Smooth muscle cell (in vitro differentiated cells): ENCODE data around the gene ADH5. TPM values are rescaled to one million over a fixed set of nuclear protein-coding genes. Genes with fewer than 3 reads are reported as not detected.

ENCODE experiments used
- DNase-seq: peaks from one replicate; lab custom pipeline; 2025; ENCODE audit not compliant: unreplicated experiment; lab: John Stamatoyannopoulos, UW
- H2AFZ ChIP-seq: fragments of 200-600 bp; sonication (generic); 2 replicates; pipeline ENCODE4 v1.6.0; 2016; ENCODE audit warnings: antibody characterized with exemption, low read depth, mild to moderate bottlenecking
- H3F3A ChIP-seq: fragments of 200-600 bp; sonication (generic); 2 replicates; pipeline ENCODE4 v1.6.0; 2017; ENCODE audit warnings: antibody characterized with exemption, low read depth
- H3K27ac ChIP-seq: fragments of 200-600 bp; sonication (generic); 2 replicates; pipeline ENCODE4 v1.5.1; 2016; ENCODE audit warnings: low read depth, mild to moderate bottlenecking
- H3K27me3 ChIP-seq: fragments of 200-600 bp; sonication (generic); 2 replicates; pipeline ENCODE4 v1.6.1; 2016; ENCODE audit warnings: low read depth, mild to moderate bottlenecking
- H3K36me3 ChIP-seq: fragments of 200-600 bp; sonication (generic); 2 replicates; pipeline ENCODE4 v1.5.1; 2016; ENCODE audit warnings: low read depth
- H3K4me1 ChIP-seq: fragments of 200-600 bp; sonication (generic); 2 replicates; pipeline ENCODE4 v1.5.1; 2016; ENCODE audit warnings: low read depth
- H3K4me2 ChIP-seq: fragments of 200-600 bp; sonication (generic); 2 replicates; pipeline ENCODE4 v1.6.0; 2016; ENCODE audit warnings: mild to moderate bottlenecking
- H3K4me3 ChIP-seq: fragments of 200-600 bp; sonication (generic); 2 replicates; pipeline ENCODE4 v1.5.1; 2016; ENCODE audit warnings: mild to moderate bottlenecking
- H3K79me2 ChIP-seq: fragments of 200-600 bp; sonication (generic); 2 replicates; pipeline ENCODE4 v1.6.0; 2016; ENCODE audit warnings: low read depth, mild to moderate bottlenecking
- H3K9ac ChIP-seq: fragments of 200-600 bp; sonication (generic); 2 replicates; pipeline ENCODE4 v1.6.0; 2016; ENCODE audit warnings: low read depth
- H3K9me3 ChIP-seq: fragments of 200-600 bp; sonication (generic); replicated peaks from 2 replicates; pipeline ENCODE4 v1.5.1; 2016; ENCODE audit warnings: low read depth
- H4K20me1 ChIP-seq: fragments of 200-600 bp; sonication (generic); 2 replicates; pipeline ENCODE4 v1.6.0; 2016; ENCODE audit warnings: low read depth
- CTCF ChIP-seq: fragments of 200-600 bp; sonication (generic); IDR thresholded peaks from 2 replicates; pipeline ENCODE4 v1.5.1; 2017; ENCODE audit warnings: borderline replicate concordance, mild to moderate bottlenecking, antibody characterized with exemption; ENCODE audit not compliant: insufficient read depth, poor library complexity, severe bottlenecking
- WGBS: methylation state at CpG from one replicate; pipeline ENCODE4 v1.1.7; 2016; ENCODE audit warnings: low lambda C conversion rate; 5-methylcytosine and 5-hydroxymethylcytosine counted together
- polyA plus RNA-seq: library from polyadenylated mRNA; unstranded; fragments of >200 nt; fragmentation: Nextera tagmentation; extraction: Ambion mirVana; gene quantifications from 2 replicates; pipeline ENCODE4 v1.2.1, GENCODE V29; 2016
- total RNA-seq: library from RNA; depleted of rRNA; stranded (reverse); fragments of >200 nt; gene quantifications from 2 replicates; pipeline ENCODE4 v1.2.3, GENCODE V29; 2014

The ADH5 gene
- total and polyA plus RNA-seq, 2 experiments from 2014 or later = 132 to 150 TPM

GRCh38 chr4:99077177-99077576 is 11.4 kb downstream of the ADH5 start:
- H3K9me3 ChIP-seq = no peaks in the 10 kb centered on the region
- no peak for DNase-seq
- H3K79me2 ChIP-seq = peaks cover 13% of the 10 kb centered on the region
- no peak overlapping the region for H3K9ac ChIP-seq
- no peak overlapping the region for H3K4me2 ChIP-seq
- no peaks in the 10 kb centered on the region for H3K27me3 ChIP-seq
- H3F3A ChIP-seq = peaks cover 8% of the 10 kb centered on the region
- H3K4me3 ChIP-seq = no peak overlapping the region
- H3K36me3 ChIP-seq = peaks cover 38% of the 10 kb centered on the region
- no peak overlapping the region for H3K27ac ChIP-seq
- 94% methylated on average over 4 of the region's 4 CpGs for WGBS
- H4K20me1 ChIP-seq = peaks cover 41% of the 10 kb centered on the region
- no peak overlapping the region for H2AFZ ChIP-seq
- TF ChIP-seq CTCF = no peak
- H3K4me1 ChIP-seq = no peaks in the 10 kb centered on the region

DNA sequence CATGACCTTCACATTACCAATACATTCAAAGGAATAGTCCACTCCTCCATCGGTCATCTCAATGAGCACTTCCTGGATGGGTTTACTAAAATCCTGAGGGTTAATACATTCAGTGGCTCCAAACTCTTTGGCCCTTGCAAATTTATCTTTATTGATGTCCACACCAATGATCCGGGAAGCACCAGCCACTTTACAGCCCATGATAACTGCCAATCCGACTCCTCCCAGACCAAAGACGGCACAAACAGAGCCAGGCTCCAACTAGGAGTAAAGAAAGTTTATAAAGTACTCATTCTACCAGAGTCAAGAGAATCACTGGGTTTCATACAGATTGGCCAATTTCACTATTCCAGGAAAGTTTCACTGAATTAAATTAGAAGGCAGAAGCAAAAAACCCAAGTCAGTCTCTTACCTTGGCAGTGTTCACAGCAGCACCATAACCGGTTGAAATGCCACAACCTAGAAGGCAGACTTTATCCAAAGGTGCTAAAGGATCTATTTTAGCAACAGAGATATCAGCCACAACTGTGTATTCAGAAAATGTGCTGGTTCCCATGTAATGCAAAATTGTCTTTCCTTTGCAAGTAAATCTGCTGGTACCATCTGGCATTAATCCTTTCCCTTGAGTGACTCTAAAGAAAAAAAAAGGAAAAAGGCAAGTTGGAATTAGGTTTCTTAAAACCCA is 12.2 kb downstream of the ADH5 start:
- Histone ChIP-seq H3F3A (peaks cover 7% of the 10 kb centered on the region), H3K36me3 (peaks cover 36% of the 10 kb centered on the region), H3K9me3 (no peaks in the 10 kb centered on the region), H3K27ac (no peak overlapping the region), H3K79me2 (peaks cover 6% of the 10 kb centered on the region), H3K4me2 (no peak overlapping the region), H2AFZ (no peak overlapping the region), H3K4me1 (no peaks in the 10 kb centered on the region), H3K4me3 (no peak overlapping the region), H3K27me3 (no peaks in the 10 kb centered on the region), H4K20me1 (peaks cover 33% of the 10 kb centered on the region), H3K9ac (no peak overlapping the region)
- WGBS = 77% methylated on average over 5 of the region's 5 CpGs
- no peak for TF ChIP-seq CTCF
- DNase-seq = no peak

- Histone ChIP-seq H3F3A (peaks cover 7% of the 10 kb centered on the region), H4K20me1 (peaks cover 23% of the 10 kb centered on the region), H3K4me1 (no peaks in the 10 kb centered on the region), H3K9ac (no peak overlapping the region), H3K4me3 (no peak overlapping the region), H3K36me3 (peaks cover 26% of the 10 kb centered on the region), H3K4me2 (no peak overlapping the region), H3K27me3 (no peaks in the 10 kb centered on the region), H2AFZ (no peak overlapping the region), H3K9me3 (no peaks in the 10 kb centered on the region), H3K27ac (no peak overlapping the region), H3K79me2 (peaks cover 4% of the 10 kb centered on the region)
- TF ChIP-seq CTCF = no peak
- whole genome bisulfite sequencing = 97% methylated on average over 7 of the region's 7 CpGs
- no peak for DNase-seq
These were observed 13.8 kb downstream of the ADH5 start for GRCh38 chr4:99074816-99075215.

- DNase-seq = no peak
- no peaks in the 10 kb centered on the region for H3K4me1 ChIP-seq
- H3F3A ChIP-seq = peaks cover 15% of the 10 kb centered on the region
- peaks cover 4% of the 10 kb centered on the region for H3K79me2 ChIP-seq
- H3K9me3 ChIP-seq = no peaks in the 10 kb centered on the region
- H2AFZ ChIP-seq = no peak overlapping the region
- TF ChIP-seq CTCF = no peak
- no peak overlapping the region for H3K27ac ChIP-seq
- H3K4me3 ChIP-seq = no peak overlapping the region
- 98% methylated on average over 5 of the region's 5 CpGs for WGBS
- no peaks in the 10 kb centered on the region for H3K27me3 ChIP-seq
- H3K4me2 ChIP-seq = no peak overlapping the region
- peaks cover 15% of the 10 kb centered on the region for H3K36me3 ChIP-seq
- no peak overlapping the region for H3K9ac ChIP-seq
- no peaks in the 10 kb centered on the region for H4K20me1 ChIP-seq
These were observed 17.4 kb downstream of the ADH5 start for GRCh38 chr4:99071159-99071558.
